ENCODE results near the gene SLC35G1.

SLC35G1 gene, protein sequence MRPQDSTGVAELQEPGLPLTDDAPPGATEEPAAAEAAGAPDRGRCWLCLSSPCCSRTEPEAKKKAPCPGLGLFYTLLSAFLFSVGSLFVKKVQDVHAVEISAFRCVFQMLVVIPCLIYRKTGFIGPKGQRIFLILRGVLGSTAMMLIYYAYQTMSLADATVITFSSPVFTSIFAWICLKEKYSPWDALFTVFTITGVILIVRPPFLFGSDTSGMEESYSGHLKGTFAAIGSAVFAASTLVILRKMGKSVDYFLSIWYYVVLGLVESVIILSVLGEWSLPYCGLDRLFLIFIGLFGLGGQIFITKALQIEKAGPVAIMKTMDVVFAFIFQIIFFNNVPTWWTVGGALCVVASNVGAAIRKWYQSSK

DNA sequence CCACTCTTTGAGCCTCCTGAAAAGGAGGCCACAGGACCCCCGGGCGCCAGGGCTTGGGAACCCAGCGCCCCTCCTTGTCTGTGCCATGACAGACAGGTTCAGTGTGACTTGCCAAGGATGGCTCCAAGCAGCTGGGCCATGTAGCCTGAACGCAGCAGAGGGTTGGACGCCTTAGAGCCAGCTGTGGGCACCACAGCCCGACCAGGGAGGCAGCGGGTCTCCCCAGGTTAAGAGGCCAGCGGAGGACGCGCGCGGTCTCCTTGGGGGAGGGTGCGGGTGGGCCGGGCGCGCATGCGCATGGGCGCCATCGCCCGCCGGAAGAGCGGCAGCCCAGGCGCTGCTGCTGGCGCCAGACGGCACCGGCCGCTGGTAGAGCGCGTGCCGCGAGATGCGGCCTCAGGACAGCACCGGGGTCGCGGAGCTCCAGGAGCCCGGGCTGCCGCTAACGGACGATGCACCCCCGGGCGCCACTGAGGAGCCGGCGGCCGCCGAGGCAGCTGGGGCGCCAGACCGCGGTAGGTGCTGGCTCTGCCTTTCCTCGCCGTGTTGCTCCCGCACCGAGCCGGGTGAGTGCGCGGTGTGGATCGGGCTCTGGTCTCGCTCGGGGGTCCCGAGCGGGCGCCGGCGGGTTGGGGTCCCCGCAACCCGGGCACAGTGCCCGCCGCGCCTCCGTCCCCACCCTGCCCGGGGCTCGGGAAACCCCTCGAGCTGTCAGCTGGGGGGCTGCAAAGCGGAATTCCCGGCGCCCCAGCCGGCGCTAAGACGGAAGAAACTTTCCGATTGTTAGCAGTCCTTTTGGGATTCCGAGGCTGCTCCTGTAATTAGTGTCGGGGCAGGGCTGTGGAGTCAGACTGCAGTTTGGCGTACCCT lies at the start of gene SLC35G1:
TSS of gene SLC35G1 (plus strand) at position 333 of the 870 bp plus-strand sequence. CDS start at position 389, 56 bp downstream.
- DNase-seq, result peak; percentile 67

DNA sequence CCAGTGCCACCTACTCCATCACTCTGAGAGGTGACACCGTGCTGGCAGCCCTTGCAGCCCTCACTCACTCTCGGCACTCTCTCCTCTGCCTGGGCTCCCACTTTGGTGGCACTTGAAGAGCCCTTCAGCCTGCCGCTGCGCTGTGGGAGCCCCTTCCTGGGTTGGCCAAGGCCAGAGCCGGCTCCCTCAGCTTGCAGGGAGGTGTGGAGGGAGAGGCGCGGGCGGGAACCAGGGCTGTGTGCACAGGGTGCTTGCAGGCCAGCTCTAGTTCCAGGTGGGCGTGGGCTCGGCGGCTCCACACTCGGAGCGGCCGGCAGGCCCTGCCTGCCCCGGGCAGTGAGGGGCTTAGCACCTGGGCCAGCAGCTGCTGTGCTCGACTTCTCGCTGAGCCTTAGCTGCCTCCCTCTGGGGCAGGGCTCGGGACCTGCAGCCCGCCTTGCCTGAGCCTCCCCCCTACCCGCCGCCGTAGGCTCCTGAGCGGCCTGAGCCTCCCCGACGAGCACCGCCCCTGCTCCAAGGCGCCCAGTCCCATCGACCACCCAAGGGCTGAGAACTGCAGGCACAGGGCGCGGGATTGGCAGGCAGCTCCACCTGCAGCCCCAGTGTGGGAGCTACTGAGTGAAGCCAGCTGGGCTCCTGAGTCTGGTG lies 48.7 kb upstream of the SLC35G1 start:
- DNase-seq, result no peak

DNA sequence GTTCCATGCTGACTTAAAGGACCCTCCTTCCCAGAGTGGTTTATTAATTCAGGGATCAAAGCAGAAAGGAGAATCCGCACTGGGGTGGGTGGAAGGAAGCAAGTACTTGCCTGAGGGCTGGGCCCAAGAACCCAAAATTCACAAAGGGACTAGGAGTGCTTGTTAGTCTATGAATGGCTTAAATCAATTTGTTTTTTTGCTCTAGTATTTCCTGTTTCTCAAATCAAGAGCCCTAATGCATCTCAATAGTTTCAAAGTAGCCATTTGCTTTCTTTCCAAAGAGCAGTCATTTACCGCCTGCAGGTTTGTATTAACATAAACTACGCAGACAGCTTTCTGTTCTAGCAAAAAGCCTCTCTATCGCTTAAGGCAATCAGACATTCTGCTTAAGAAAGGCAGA lies 44.2 kb upstream of the SLC35G1 start:
- DNase-seq, result peak; percentile 69

DNA sequence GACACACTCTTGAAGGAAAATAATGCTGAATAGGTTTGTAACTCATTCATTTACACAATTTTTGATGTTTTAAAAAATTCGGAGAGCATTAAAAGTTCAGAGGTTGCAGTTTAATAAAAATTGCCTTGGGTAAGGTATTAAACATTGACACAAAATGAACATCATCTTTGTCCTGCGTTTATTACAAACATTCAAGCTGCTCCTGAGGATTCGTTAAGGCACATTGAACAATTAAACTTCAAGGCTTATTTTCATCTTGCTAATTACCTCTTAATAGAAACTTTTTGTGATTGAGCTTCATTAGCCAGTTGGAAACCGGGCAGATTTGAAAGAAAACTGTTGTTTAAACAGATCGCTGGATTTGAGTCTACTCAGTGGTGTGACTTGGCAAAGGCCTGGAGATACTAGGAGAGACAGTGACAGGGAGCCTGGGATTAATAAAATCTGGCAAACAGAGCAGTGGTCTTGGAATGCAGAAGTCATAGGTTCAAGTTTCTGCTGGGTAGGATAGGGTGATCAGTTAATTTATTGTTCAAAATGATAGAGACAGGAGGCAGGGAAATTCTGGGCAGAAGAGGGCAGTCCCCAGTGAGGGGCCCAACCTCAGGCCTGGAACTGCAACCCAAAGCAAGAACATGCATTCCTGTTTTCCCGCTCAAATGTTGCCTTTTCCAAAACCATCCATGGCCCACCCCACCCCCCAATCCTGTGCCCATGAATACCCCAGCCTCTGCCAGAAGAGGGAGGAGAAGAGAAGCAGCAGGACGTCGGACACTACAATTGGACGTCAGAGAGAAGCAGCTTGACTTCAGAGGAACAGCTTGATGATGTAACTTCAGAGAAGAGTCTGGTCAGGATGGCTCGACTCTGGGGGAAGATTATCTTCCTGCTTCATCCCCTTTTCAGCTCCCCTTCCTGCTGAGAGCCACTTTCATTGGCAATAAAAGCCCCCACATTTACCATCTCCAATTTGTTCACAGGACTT lies 43.5 kb upstream of the SLC35G1 start:
- no peak for DNase-seq

DNA sequence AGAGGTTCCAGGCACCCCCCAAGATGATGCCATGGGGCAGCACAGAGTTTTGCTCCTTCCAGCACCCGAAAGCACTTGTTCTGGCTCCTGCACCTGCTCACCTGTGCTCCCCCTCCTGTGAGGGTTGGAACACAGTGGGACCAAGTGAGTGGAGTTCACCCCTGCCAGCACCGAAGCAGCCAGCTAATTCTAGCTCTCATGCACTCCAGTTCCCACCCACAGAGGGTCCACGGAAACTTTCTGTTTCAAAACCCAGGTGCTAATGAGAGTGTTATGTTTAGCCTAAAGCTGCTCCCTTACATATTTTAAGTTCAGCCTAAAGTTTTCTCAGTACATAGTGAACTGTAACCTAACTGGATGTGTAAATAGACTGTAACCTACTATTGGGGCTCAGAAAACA lies 42.6 kb upstream of the SLC35G1 start:
- no peak for DNase-seq

DNA sequence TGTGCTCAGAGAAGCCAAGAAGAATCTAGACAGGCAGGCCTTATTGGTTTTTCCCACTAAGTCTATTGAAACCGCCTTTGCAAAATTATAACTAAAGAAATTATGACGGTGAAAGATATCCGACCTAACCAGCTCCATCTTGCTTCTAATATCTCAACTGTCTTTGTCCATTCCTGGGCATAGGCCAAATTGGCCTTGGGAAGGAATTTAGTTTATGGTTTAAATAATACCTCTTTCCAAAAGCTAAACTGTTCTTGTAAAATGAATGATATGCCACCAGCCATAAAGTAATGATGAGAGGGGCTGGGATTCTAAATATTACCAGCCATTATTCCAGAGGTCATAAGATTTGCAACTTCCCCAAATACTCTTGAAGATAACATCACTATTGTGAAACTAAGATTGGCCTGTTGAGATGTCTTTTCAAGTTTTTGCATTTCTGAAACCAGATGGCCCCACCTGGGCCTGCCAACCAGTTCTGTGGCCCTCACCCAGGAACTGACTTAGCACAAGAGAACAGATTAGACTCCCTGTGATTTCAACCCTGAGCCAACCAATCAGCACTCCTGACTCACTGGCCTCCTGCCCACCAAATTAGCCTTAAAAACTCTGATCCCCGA lies 41.2 kb upstream of the SLC35G1 start:
- DNase-seq, result no peak

DNA sequence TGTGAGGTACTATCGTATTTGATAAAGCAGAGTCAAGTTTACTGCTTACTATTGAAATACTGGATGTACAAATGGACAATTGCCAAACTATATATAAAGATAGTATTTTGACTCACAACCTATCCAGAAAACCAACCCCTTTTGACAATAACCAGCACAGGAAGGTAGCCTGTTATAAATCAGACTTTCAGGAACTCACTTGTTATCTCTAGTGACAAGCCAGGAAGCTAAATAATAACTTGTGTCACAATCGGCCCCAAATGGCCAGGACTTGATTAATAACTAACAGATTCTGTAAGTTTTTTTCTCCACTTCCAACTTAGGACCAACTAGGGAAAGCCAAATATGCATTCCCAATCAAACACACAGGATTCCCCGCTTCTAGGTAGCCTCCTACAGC lies 38.8 kb upstream of the SLC35G1 start:
- no peak for DNase-seq

DNA sequence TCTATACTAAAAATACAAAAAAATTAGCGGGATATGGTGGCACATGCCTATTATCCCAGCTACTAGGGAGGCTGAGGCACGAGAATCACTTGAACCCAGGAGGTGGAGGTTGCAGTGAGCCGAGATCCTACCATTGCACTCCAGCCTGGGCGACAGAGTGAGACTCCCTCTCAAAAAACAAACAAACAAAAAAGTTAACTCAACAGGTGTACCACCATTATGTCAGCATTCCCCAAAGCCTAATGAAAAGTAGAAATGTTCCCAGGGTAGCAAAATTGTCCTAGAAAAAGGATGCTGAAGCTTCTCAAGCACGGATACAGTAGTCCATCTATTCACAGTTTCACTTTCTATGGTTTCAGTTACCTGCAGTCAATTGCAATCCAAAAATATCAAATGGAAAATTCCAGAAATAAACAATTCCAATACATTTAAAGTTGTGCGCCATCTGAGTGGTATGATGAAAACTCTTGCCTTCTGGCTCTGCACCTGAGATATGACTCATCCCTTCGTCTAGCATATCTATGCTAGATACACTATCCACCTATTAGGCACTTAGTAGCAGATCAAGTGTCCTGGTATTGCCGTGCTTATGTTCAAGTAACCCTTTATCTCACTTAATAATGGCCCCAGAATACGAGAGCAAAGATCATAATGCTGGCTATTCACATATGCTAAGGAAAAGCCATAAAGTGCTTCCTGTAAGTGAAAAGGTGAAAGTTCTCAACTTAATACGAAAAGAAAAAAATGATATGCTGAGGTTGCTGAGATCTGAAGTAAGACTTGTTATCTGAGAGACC lies 37.2 kb upstream of the SLC35G1 start:
- no peak for DNase-seq

DNA sequence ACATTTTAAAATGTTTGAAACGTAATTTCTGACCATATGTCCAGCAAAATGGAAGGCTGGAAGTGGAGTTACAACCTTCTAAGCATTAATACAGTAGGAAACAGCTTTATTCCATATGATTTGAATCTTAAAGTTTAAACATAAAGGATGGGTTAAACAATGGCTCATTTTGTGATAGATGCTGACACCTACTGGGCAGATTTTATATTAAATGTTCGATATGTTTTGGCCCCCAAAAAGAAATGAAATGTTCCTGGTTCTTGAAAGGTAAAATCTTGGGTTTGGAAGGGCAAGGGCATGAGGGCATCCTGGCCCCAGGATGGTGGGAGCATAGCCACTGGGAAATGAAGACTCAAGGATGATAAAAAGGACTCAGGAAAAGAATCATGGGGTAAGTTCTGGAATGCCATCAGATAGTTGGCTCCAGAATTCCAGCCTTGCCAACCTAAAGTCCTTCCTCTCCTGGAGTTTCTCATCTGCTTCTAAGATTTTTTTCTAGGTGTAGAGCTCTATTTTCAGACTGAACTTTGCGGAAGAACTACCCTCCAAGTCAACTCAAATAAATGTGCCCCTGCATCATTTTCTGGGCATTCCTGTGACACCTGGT lies 34.6 kb upstream of the SLC35G1 start:
- no peak for DNase-seq

DNA sequence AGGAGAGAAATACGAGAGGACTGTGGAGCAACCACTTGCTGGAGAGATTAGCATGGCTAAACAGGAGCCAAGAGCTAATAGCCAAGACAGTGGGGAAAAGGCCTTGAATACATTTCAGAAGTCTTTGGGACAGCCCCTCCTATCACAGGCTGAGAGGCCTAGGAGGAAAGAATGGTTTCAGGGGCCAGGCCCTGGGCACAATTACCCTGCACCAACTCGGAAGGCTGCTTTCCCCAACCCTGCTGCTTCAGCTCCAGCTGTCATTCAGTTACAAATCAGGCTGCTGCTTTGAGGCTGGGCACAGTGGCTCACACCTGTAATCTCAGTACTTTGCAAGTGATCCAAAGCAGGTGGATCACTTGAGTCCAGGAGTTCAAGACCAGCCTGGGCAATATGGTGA lies 32.0 kb upstream of the SLC35G1 start:
- no peak for DNase-seq

DNA sequence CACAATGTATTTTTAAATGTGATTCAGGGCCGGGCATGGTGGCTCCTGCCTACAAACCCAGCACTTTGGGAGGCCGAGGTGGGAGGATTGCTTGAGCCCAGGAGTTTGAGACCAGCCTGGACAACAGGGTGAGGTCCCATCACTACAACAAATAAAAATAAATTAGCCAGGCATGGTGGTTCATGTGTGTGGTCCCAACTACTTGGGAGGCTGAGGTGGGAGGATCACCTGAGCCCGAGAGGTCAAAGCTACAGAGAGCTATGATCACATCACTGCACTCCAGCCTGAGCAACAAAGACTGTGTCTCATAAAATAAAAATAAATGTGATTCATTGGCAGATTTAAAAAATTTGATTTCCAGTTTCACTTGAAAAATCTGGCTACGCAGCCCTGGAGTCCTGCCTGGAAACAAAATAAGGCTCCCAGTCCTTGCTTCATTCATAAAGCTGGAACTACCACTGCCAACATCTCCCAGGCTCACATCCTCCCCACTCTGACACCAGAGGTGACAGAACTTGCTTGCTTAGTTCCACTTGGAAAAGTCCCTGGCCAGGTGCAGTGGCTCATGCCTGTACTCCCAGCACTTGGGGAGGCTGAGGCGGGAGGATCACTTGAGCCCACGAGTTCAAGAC lies 27.9 kb upstream of the SLC35G1 start:
- no peak for DNase-seq

DNA sequence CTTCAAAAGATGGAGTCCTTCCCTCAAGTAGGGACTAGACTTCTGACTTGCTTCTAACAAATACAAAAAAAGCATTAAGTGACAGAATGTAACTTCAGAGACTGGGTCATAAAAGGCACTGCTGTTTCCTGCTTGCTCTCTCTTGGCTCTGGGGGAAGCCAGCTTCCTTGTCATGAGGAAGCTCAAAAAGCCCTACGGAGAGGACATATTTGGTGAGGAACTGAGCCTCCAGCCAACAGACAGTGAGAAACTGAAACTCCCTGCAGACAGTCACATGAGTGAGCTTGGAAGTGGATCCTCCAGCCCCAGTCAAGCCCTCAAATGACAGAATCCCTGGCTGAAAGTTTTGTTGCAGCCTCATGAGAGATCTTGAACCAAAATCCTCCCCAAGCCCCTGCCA lies 26.3 kb upstream of the SLC35G1 start:
- no peak for DNase-seq

DNA sequence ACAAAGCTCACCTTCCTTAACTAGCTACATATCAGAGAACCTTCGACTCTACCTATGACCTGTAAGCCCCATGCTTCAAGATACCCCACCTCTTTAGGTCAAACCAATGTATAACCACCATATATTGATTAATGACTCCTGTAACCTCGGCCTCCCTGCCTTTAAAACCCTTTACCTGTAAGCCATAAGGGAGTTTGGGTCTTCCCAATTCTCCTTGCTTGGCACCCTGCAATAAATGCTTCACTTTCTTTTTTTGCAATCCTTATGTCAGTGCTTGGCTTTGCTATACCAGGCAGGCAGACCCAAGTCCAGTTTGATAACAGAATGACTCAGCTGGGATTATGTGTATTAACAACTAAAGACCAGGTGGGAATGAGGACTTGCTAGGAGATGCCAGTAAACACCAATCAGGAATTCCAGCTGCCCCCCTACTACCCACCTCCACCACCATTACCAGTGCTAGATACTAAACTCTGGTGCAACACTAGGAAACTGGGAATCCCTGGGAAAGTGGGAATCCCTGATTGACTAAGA lies 22.0 kb upstream of the SLC35G1 start:
- no peak for DNase-seq

DNA sequence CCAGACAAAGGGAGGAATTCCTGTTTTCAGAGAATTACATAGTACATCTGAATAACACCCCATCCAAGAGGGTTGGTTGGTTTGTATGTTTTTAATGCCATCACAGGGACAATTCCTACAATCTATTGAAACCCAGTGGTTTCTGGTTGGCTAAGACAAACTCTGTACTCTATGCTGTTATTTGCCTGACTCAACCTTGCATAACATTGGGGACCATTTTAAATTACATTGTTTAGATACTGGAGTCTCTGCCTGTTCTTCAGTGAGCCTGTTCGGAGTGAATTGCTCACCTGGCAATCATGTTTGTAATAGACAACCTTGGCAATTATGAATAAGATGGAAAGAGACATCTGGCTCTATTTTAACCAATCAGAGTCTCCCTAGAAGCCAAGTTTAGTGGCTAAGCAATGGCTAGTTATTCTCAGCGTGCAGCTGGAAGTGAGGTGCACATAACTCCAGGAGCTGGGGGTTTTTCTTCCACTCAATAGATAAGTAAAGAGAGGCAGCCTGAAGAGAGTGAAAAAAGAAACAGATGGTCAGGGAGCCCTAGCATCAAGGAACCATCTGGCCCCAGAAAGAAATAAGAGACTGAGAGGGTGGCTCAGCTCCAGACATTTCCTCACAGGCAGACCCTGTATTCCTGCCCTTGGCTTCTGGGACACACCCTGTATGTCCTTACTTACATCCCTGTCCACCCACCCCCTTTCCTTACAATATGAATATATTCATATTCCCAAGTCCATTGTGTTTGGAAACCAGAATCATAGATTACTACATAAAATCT lies 21.2 kb upstream of the SLC35G1 start:
- no peak for DNase-seq

DNA sequence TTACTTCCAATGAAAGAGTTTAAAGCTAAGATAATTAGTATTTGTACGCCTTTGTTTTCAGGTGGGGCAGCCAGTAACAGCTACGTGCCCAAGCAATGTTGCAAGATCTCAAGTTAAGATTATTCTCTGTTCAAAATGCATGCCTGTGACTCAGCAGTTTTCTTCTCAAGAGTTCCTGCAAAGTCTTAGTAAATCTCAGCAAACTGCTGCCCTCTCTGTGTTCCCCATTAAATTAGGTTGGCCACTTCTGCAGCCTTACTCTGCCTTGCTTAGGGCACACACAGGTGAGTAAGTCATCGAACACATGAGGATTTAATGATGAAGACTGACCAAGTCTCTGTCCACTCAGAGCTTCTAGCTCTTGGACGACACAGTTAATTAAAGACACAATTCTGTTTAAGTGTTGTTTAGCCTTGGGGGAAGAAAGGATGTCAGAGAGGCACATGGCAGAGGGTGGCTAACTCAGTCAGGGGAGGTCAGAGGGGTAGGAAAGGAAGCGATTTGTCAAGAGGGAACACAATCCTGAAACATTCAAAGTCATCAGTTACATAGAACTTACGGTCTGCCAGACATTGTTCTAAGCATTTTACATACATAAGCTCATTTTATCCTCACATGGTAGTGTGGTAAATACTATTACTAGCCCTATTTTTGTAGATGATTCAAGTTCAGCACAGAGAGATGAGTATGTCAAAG lies 20.2 kb upstream of the SLC35G1 start:
- DNase-seq, result no peak

DNA sequence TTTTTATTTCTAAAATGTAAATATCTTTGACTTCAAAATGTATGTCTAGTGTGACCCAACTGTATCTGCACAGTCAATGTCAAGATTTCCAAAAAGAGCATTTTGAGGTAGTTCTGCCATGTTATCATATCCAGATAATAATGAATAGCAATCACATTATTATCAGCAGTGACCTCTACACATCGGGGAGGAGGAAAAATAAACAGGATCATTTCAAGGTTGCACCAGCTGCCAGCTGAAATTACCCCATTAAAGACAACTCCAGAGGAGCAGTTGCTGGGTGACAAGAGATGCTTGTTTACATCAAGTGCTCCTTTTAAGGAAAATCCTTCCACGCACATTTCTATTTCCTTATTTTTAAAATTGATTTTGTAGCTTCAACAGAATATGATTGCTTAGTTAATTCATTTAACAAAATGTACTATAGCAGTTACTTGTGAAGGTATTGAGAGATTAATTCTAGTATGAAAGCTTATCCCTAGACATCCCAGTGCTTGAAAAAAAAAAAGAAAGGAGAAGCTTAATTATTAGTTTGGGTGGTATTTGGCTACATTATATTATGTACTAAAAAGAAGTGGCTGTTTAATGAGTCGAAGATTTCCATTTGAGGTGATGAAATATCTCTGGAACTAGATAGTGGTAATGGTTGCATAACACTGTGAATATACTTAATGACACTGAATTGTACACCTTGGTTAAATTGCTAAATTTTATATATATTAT lies 19.3 kb upstream of the SLC35G1 start:
- peak; percentile 60 for DNase-seq

DNA sequence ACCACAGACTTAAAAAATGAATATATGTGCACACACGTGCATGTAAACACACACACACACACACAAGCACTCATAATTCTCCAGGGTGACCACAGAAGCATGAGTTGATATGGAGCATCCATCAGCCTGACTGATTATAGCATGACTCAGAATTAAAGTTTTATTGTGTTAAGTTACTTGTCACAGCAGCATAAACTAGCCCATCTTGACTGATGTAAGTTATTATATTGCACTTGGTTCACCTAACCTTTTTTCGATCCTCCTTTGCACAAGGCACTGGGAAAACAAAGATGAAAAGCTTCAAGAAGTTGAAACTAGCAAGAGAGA lies 18.8 kb upstream of the SLC35G1 start:
- no peak for DNase-seq

DNA sequence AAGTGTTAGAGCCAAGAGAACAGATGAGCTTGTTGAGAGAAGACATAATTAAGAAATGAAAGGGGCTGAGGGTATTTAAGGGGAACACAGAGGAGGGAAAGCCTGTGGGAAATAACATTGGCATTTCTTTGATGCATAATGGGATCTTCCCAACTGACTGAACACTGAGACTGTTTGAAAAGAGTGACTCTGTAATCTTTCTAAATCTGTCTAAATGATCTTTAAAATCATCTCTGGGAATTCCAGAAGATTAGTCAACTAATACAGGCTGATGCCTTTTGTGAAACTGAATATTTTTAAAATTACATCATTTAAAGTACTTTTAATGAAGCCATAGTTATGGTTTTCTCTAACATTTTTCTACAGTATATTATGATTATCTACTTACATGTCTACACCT lies 17.4 kb upstream of the SLC35G1 start:
- DNase-seq, result no peak

Measured in DMS153 (cell line).